Keratinocyte (primary cell): ENCODE data around the gene CAVIN1. TPM values are rescaled to one million over a fixed set of nuclear protein-coding genes. Genes with fewer than 3 reads are reported as not detected.

Source experiments
- DNase-seq: peaks from one replicate; pipeline ENCODE4 v3.0.0-alpha.2; 2011; ENCODE audit warnings: low read depth, missing footprints, low spot score
- FAIRE-seq: peaks from 2 replicates; lab custom pipeline; 2011; peaks lifted over from hg19 to GRCh38; lab: Jason Lieb, UNC
- H2AFZ ChIP-seq: 2 replicates; pipeline ENCODE4 v1.6.0; 2012; ENCODE audit warnings: low read length, control low read depth, inconsistent platforms; ENCODE audit not compliant: control insufficient read depth
- H3K27ac ChIP-seq: 2 replicates; pipeline ENCODE4 v1.5.1; 2011; ENCODE audit warnings: low read length; ENCODE audit not compliant: control insufficient read depth, insufficient read depth
- H3K27me3 ChIP-seq: 3 replicates; pipeline ENCODE4 v1.6.0; 2011; ENCODE audit warnings: low read length; ENCODE audit not compliant: control insufficient read depth, insufficient read depth; ENCODE audit errors: extremely low read depth
- H3K36me3 ChIP-seq, 2 experiments: 2 replicates in 1 of 2; 3 replicates in 1 of 2; pipeline ENCODE4 v1.5.1; 2011; ENCODE audit warnings: low read length in 2 of 2, mild to moderate bottlenecking in 1 of 2; ENCODE audit not compliant: control insufficient read depth in 2 of 2, insufficient read depth in 2 of 2; ENCODE audit errors: extremely low read depth in 1 of 2
- H3K4me1 ChIP-seq: 3 replicates; pipeline ENCODE4 v1.5.1; 2011; ENCODE audit warnings: low read length; ENCODE audit not compliant: control insufficient read depth, insufficient read depth; ENCODE audit errors: extremely low read depth
- H3K4me2 ChIP-seq: 3 replicates; pipeline ENCODE4 v1.6.0; 2011; ENCODE audit warnings: low read depth, low read length; ENCODE audit not compliant: control insufficient read depth, insufficient read depth; ENCODE audit errors: extremely low read depth
- H3K4me3 ChIP-seq, 3 experiments: fragments of 200-600 bp in 1 of 3; sonication (generic) in 1 of 3; 2 replicates in 2 of 3; 3 replicates in 1 of 3; pipeline ENCODE4 v1.5.1; 2011 to 2016; ENCODE audit warnings: low read length in 3 of 3, mild to moderate bottlenecking in 3 of 3, control low read depth in 2 of 3, inconsistent platforms in 1 of 3, low read depth in 1 of 3, mixed read lengths in 1 of 3, mixed run types in 1 of 3, moderate library complexity in 1 of 3; ENCODE audit not compliant: control insufficient read depth in 2 of 3, insufficient read depth in 2 of 3; ENCODE audit errors: extremely low read depth in 1 of 3
- H3K79me2 ChIP-seq: 2 replicates; pipeline ENCODE4 v1.6.0; 2012; ENCODE audit warnings: low read length; ENCODE audit not compliant: control insufficient read depth, insufficient read depth
- H3K9ac ChIP-seq: 3 replicates; pipeline ENCODE4 v1.6.0; 2011; ENCODE audit warnings: low read length; ENCODE audit not compliant: control insufficient read depth, insufficient read depth; ENCODE audit errors: extremely low read depth
- H3K9me1 ChIP-seq: 3 replicates; pipeline ENCODE4 v1.6.0; 2011; ENCODE audit warnings: low read length; ENCODE audit not compliant: control insufficient read depth, insufficient read depth; ENCODE audit errors: extremely low read depth
- H3K9me3 ChIP-seq: 2 replicates; pipeline ENCODE4 v1.5.1; 2012; ENCODE audit warnings: low read depth, low read length; ENCODE audit not compliant: control insufficient read depth
- H4K20me1 ChIP-seq: 3 replicates; pipeline ENCODE4 v1.6.0; 2011; ENCODE audit warnings: low read length; ENCODE audit not compliant: control insufficient read depth, insufficient read depth; ENCODE audit errors: extremely low read depth
- CTCF ChIP-seq, 3 experiments: IDR thresholded peaks in 1 of 3; conservative IDR thresholded peaks in 1 of 3; optimal IDR thresholded peaks in 1 of 3; 2 replicates in 2 of 3; 3 replicates in 1 of 3; pipeline versions ENCODE3 to v1.5.1; 2011; ENCODE audit warnings: low read length in 3 of 3, mild to moderate bottlenecking in 3 of 3, moderate library complexity in 2 of 3, control low read depth in 1 of 3, inconsistent platforms in 1 of 3; ENCODE audit not compliant: insufficient read depth in 2 of 3; ENCODE audit errors: extremely low read depth in 1 of 3
- EZH2 ChIP-seq: IDR thresholded peaks from one replicate; pipeline ENCODE4 v1.6.1; 2012; ENCODE audit warnings: inconsistent platforms, mild to moderate bottlenecking, low read length, moderate library complexity
- dilution Hi-C: fragments of 300-500 bp; cut with MboI; formaldehyde crosslinking; loops from one replicate; pipeline ENCODE4 v1.7.0; 2020; ENCODE audit warnings: low sequenced_read_pairs; ENCODE audit not compliant: extremely low pct_ligation_motif_present
- polyA plus RNA-seq, 5 experiments: library from polyadenylated mRNA; depleted of rRNA in 3 of 5; stranded (reverse) in 3 of 5; stranded (forward) in 1 of 5; unstranded in 1 of 5; fragments of >200 nt; gene quantifications; 1 replicate in 1 of 5; 2 replicates in 3 of 5; 3 replicates in 1 of 5; pipeline versions ENCODE4 v1.2.1 to v1.2.3, GENCODE V29; 2011 to 2012; ENCODE audit warnings: missing spikeins in 2 of 5, low read depth in 1 of 5, low replicate concordance in 1 of 5

Gene CAVIN1
- polyA plus RNA-seq, 1 donor (not counting 4 experiments of a cell fraction or from before 2014, with no cell fraction given), result 172 TPM

GRCh38 chr17:42406615-42407288, 16.3 kb downstream of the CAVIN1 start:
- Histone ChIP-seq H3K27ac (no peak overlapping the region), H3K9ac (no peak overlapping the region), H3K27me3 (no peaks in the 10 kb centered on the region), H3K36me3 (peaks cover 22 to 49% of the 10 kb centered on the region in 2 experiments), H3K9me3 (no peaks in the 10 kb centered on the region), H3K79me2 (peaks cover 78% of the 10 kb centered on the region), H3K4me3 (no peak overlapping the region), H4K20me1 (peaks cover 60% of the 10 kb centered on the region), H2AFZ (no peak overlapping the region), H3K4me1 (peaks cover 55% of the 10 kb centered on the region), H3K4me2 (no peak overlapping the region), H3K9me1 (peaks cover 5% of the 10 kb centered on the region)
- FAIRE-seq, result no peak
- DNase-seq, result no peak
- TF ChIP-seq CTCF (optimal IDR thresholded peaks at IDR 0.05 in 1 of 3, IDR thresholded peaks at IDR 0.05 in 1 of 3, conservative IDR thresholded peaks at IDR 0.05 in 1 of 3; ENCODE audit: extremely low read depth in 1 of 3, insufficient read depth in 2 of 3, low read length in 3 of 3) (no peak), EZH2 (no peak)
- dilution Hi-C loops, result no loop called here

GRCh38 chr17:42405963-42406495, 17.0 kb downstream of the CAVIN1 start:
- Histone ChIP-seq H3K4me2 (no peak overlapping the region), H3K27me3 (no peaks in the 10 kb centered on the region), H3K4me3 (no peak overlapping the region), H2AFZ (no peak overlapping the region), H3K4me1 (peaks cover 48% of the 10 kb centered on the region), H3K9me1 (peaks cover 5% of the 10 kb centered on the region), H3K9ac (no peak overlapping the region), H3K27ac (no peak overlapping the region), H3K79me2 (peaks cover 72% of the 10 kb centered on the region), H3K36me3 (peaks cover 20 to 42% of the 10 kb centered on the region in 2 experiments), H4K20me1 (peaks cover 54% of the 10 kb centered on the region), H3K9me3 (no peaks in the 10 kb centered on the region)
- dilution Hi-C loops, result no loop called here
- no peak for DNase-seq
- TF ChIP-seq EZH2 (no peak), CTCF (optimal IDR thresholded peaks at IDR 0.05 in 1 of 3, IDR thresholded peaks at IDR 0.05 in 1 of 3, conservative IDR thresholded peaks at IDR 0.05 in 1 of 3; ENCODE audit: extremely low read depth in 1 of 3, insufficient read depth in 2 of 3, low read length in 3 of 3) (peak; percentile 69 to 84 (median 83))
- no peak for FAIRE-seq
